ENCODE measurements around the gene GFOD1. TPM values are rescaled to one million over a fixed set of nuclear protein-coding genes. Genes with fewer than 3 reads are reported as not detected.

GFOD1 gene
- total RNA-seq, 2 donors from 2014 or later = 23.8 to 25.3 TPM

DNA sequence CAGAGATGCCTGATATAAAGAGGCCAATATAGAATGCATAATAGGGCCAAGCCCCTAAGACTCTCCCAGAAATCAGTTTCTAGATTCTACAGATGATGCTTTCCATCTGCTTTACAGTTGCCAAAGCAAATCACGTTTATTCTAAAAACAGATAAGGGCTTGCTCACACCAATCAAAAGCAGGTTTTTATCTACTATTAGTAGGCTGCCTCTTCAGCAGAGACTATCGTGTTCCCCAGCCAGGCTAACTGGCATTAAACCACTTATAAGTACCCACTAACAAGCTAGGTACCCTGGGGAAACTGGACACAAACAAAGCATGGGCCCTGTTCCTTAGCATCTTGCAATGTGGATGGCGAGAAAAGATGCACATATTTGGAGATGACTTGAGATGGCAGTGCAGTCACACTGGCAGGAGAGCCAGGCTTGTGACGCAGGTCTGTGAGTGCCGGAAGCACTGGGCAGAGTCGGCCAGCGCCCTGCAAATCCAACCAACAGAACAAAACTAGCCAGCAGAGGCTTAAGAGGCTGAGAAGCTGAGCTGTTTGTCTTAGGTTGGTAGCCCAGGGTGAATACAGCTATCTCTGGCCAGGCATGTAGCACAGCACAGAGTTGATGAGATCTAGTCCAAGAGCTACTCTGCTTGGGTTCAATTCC is 73.4 kb downstream of the GFOD1 start:
- DNase-seq (ENCODE audit: low spot score) (peak; percentile 30), ATAC-seq (ENCODE audit: insufficient number of reproducible peaks, low FRiP score, low read depth) (peak; percentile 75)
- Histone ChIP-seq H3K9me3 (no peaks in the 10 kb centered on the region), H3K27ac (peak overlapping the region; percentile 97), H3K4me1 (ENCODE audit: control insufficient read depth in 1 of 2, low read depth in 2 of 2) (peaks cover 23 to 67% of the 10 kb centered on the region in 2 donors), H3K27me3 (replicated peaks; ENCODE audit: insufficient read depth) (no peaks in the 10 kb centered on the region), H3K36me3 (no peaks in the 10 kb centered on the region), H3K4me3 (no peak overlapping the region)
- TF ChIP-seq CTCF (IDR thresholded peaks at IDR 0.05) = peak; percentile 11

GRCh38 chr6:13413466-13413862 is 73.9 kb downstream of the GFOD1 start:
- H3K27me3 ChIP-seq (replicated peaks; ENCODE audit: insufficient read depth) = no peaks in the 10 kb centered on the region
- DNase-seq (ENCODE audit: low spot score) (no peak), ATAC-seq (ENCODE audit: insufficient number of reproducible peaks, low FRiP score, low read depth) (peak; percentile 72)
- H3K4me1 ChIP-seq (ENCODE audit: control insufficient read depth in 1 of 2, low read depth in 2 of 2) = peaks cover 23 to 62% of the 10 kb centered on the region in 2 donors
- no peaks in the 10 kb centered on the region for H3K36me3 ChIP-seq
- no peak for TF ChIP-seq CTCF (IDR thresholded peaks at IDR 0.05)
- peak overlapping the region; percentile 97 for H3K27ac ChIP-seq
- no peak overlapping the region for H3K4me3 ChIP-seq
- no peaks in the 10 kb centered on the region for H3K9me3 ChIP-seq

GRCh38 chr6:13412639-13413465 is 74.5 kb downstream of the GFOD1 start:
- DNase-seq (ENCODE audit: low spot score) = no peak
- peak overlapping the region; percentile 97 for H3K27ac ChIP-seq
- peaks cover 23 to 62% of the 10 kb centered on the region in 2 donors for H3K4me1 ChIP-seq (ENCODE audit: control insufficient read depth in 1 of 2, low read depth in 2 of 2)

DNA sequence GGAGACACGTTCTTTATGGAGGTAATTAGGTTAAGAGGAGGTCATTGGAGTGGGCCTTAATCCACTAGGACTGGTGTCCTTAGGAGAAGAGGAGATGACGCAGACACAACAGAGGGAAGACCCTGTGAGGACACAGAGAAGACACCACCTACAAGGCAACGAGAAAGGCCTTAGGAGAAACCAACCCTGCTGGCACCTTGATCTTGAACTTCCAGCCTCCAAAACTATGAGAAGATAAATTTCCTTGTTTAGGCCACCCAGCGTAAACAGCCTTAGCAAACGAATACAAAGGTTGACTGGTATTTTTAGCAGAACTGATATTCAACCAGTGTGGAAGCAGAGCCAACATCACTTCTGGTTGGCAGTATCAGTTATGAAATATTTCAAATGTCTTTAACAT is 75.2 kb downstream of the GFOD1 start:
- H3K27me3 ChIP-seq (replicated peaks; ENCODE audit: insufficient read depth) = no peaks in the 10 kb centered on the region
- no peak for TF ChIP-seq CTCF (IDR thresholded peaks at IDR 0.05)
- H3K36me3 ChIP-seq = no peaks in the 10 kb centered on the region
- H3K9me3 ChIP-seq = no peaks in the 10 kb centered on the region
- H3K27ac ChIP-seq = peak overlapping the region; percentile 97
- peaks cover 23 to 62% of the 10 kb centered on the region in 2 donors for H3K4me1 ChIP-seq (ENCODE audit: control insufficient read depth in 1 of 2, low read depth in 2 of 2)
- DNase-seq (ENCODE audit: low spot score) (no peak), ATAC-seq (ENCODE audit: insufficient number of reproducible peaks, low FRiP score, low read depth) (no peak)
- H3K4me3 ChIP-seq = no peak overlapping the region

More at GRCh38 chr6:13412639-13413465, 74.5 kb downstream of the GFOD1 start:
- no peak for TF ChIP-seq CTCF (IDR thresholded peaks at IDR 0.05)
- H3K4me3 ChIP-seq = no peak overlapping the region
- no peaks in the 10 kb centered on the region for H3K36me3 ChIP-seq
- no peaks in the 10 kb centered on the region for H3K9me3 ChIP-seq
- no peaks in the 10 kb centered on the region for H3K27me3 ChIP-seq (replicated peaks; ENCODE audit: insufficient read depth)
- ATAC-seq (ENCODE audit: insufficient number of reproducible peaks, low FRiP score, low read depth) = no peak

DNA sequence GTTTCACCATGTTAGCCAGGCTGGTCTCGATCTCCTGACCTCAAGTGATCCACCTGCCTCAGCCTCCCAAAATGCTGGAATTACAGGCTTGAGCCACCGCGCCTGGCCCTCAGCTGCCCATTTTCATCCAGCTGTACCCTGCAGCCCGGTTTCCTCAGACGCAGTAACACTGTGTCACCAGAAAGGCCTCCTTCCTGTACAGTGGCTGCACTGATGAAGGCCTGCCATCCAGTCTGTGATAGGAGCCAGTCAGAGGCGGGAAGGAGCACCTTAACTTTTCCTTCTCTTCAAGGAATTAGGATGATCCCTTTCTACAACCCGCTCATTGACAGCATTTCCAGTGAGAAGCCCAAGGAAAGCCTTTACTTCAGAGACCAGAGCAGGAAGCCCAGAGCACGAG is 75.9 kb downstream of the GFOD1 start:
- ATAC-seq (ENCODE audit: insufficient number of reproducible peaks, low FRiP score, low read depth) = no peak

More for the DNA sequence above, 75.9 kb downstream of the GFOD1 start:
- H3K4me3 ChIP-seq = no peak overlapping the region
- H3K27me3 ChIP-seq (replicated peaks; ENCODE audit: insufficient read depth) = no peaks in the 10 kb centered on the region
- no peak for DNase-seq (ENCODE audit: low spot score)
- peak overlapping the region; percentile 7 to 97 for H3K27ac ChIP-seq
- H3K4me1 ChIP-seq (ENCODE audit: control insufficient read depth in 1 of 2, low read depth in 2 of 2) = peaks cover 23 to 62% of the 10 kb centered on the region in 2 donors
- no peak for TF ChIP-seq CTCF (IDR thresholded peaks at IDR 0.05)
- no peaks in the 10 kb centered on the region for H3K9me3 ChIP-seq
- H3K36me3 ChIP-seq = no peaks in the 10 kb centered on the region
